ENCODE results near the gene TMEM217.
"Not testable (repeated sequence)": the region's sequence is repeated elsewhere in the genome, so short reads cannot be mapped to it uniquely, and the experiment has no call there.

The TMEM217 gene

GRCh38 chr6:37192666-37193065, 65.3 kb downstream of the TMEM217 start:
- no peak overlapping the region for H3K4me3 ChIP-seq (ENCODE audit: low read depth, low read length)
- in situ Hi-C loops (cut with HindIII; ENCODE audit: low sequenced_read_pairs) = no loop called here
- no peak for TF ChIP-seq CTCF (IDR thresholded peaks at IDR 0.05; ENCODE audit: low read depth, low read length)
- DNase-seq (ENCODE audit: low read depth, low spot score) = no peak

DNA sequence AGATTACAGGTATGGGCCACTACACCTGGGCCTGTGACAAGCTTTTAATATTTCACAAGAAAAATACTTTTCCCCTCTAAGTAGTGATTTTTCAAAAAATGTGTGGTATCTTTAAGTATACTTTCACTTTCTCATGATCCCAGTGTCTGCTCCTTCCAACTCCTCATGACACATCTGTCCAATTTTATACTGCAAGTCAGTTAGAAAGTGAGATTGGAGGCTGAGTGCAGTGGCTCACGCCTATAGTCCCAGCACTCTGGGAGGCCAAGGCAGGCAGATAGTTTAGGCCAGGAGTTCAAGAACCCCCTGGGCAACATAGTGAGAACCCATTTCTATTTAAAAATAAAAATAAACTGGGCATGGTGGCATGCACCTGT, 67.8 kb downstream of the TMEM217 start:
- no peak for TF ChIP-seq CTCF (IDR thresholded peaks at IDR 0.05; ENCODE audit: low read depth, low read length)
- in situ Hi-C loops (cut with HindIII; ENCODE audit: low sequenced_read_pairs) = no loop called here
- DNase-seq (ENCODE audit: low read depth, low spot score) = no peak
- H3K4me3 ChIP-seq (ENCODE audit: low read depth, low read length) = no peak overlapping the region

- H3K4me3 ChIP-seq (ENCODE audit: low read depth, low read length) = no peak overlapping the region
- in situ Hi-C loops (cut with HindIII; ENCODE audit: low sequenced_read_pairs) = no loop called here
- TF ChIP-seq CTCF (IDR thresholded peaks at IDR 0.05; ENCODE audit: low read depth, low read length) = no peak
- DNase-seq (ENCODE audit: low read depth, low spot score) = no peak
These were observed 68.9 kb downstream of the TMEM217 start for GRCh38 chr6:37188962-37189510.

- TF ChIP-seq CTCF (IDR thresholded peaks at IDR 0.05; ENCODE audit: low read depth, low read length) = no peak
- H3K4me3 ChIP-seq (ENCODE audit: low read depth, low read length) = no peak overlapping the region
- in situ Hi-C loops (cut with HindIII; ENCODE audit: low sequenced_read_pairs) = no loop called here
These were observed 70.5 kb downstream of the TMEM217 start for GRCh38 chr6:37187321-37188022.

GRCh38 chr6:37185949-37186720, 71.8 kb downstream of the TMEM217 start:
- in situ Hi-C loops (cut with HindIII; ENCODE audit: low sequenced_read_pairs); H3K4me3 ChIP-seq (ENCODE audit: low read depth, low read length); DNase-seq (ENCODE audit: low read depth, low spot score): not testable (repeated sequence)

More at GRCh38 chr6:37187321-37188022, 70.5 kb downstream of the TMEM217 start:
- no peak for DNase-seq (ENCODE audit: low read depth, low spot score)

DNA sequence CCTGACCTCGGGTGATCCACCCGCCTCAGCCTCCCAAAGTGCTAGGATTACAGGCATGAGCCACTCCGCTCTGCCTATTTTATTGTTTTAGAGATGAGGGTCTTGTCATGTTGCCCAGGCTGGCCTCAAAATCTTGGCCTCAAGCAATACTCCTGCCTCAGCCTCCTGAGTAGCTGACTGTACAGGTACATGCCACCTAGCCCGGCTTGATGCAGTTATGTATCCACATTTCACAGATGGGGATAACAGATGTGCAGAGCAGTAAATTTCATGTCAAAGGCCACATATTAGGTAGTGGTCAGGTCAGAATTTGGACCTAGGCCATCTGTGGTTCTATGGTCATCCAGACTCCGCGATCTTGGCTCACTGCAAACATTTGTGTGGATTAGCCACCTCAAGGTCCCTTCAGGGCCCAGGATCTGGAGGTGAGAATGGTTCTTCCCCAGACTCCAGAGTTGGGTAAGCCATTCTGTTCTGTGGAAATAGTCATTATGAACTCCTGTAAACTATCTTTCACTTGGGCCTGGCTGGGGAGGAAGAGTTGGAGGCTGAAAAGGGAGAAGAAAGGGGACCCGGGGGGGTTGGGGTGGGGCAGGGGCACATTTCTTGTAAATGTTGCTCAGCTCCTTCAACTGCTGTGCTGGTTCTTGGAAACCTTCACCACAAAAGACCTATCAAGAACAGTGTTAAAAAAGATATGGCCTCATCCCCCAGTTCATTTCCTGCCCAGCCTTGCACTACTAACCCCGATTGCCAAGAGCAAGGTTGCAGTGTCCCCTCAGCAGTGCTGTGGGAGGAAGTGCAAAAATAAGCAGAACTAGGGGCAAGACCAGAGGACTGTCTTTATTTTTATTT, 75.0 kb downstream of the TMEM217 start:
- no peak overlapping the region for H3K4me3 ChIP-seq (ENCODE audit: low read depth, low read length)
- in situ Hi-C loops (cut with HindIII; ENCODE audit: low sequenced_read_pairs) = no loop called here
- no peak for DNase-seq (ENCODE audit: low read depth, low spot score)
- TF ChIP-seq CTCF (IDR thresholded peaks at IDR 0.05; ENCODE audit: low read depth, low read length) = no peak

DNA sequence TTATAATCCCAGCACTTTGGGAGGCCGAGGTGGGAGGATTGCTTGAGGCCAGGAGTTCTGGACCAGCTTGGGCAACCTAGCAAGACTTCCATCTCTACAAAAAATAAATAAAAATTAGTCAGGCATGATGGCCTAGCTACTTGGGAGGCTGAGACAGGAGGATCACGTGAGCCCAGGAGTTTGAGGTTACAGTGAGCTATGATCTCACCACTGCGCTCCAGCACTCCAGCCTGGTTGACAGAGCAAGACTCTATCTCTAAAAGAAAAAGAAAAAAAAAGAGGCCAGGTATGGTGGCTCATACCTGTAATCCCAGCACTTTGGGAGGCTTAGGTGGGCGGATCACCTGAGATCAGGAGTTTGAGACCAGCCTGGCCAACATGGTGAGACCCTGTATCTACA, 77.3 kb downstream of the TMEM217 start:
- H3K4me3 ChIP-seq (ENCODE audit: low read depth, low read length); DNase-seq (ENCODE audit: low read depth, low spot score); in situ Hi-C loops (cut with HindIII; ENCODE audit: low sequenced_read_pairs): not testable (repeated sequence)
